NCI-H82 treated with DMSO at 0.1 percent for 48 hours (cell line): ENCODE results near the gene CXCR2.

Source experiments
- DNase-seq: peaks from one replicate; lab custom pipeline; 2025; ENCODE audit not compliant: unreplicated experiment; lab: John Stamatoyannopoulos, UW

Gene CXCR2

DNA sequence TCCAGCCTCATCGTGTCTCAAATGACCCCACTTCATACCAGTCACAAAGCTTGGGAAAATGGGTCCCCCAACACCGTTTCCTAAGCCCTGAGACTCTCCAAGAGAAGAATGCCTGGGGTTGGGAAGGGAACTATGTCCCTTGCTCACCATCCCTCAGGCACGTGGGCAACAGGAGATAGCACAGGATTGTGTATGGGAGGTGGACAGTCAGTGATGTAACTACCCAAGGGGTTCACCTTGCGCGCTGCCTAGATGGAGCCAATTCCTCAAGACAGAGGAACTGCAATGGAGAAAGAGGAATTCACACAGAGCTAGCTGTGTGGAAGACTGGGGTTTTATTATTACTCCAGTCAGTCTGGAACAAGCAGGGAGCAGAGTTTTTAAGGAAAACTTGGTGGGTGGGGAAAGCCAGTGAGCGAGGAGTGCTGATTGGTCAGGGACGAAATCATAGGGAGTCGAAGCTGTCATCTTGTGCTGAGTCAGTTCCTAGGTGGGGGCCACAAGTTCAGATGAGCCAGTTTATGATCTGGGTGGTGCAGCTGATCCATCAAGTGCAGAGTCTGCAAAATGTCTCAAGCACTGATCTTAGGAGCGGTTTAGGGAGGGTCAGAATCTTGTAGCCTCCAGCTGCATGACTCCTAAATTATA lies 54.8 kb downstream of the CXCR2 start:
- DNase-seq: no peak

- no peak for DNase-seq
These were observed 58.5 kb downstream of the CXCR2 start for GRCh38 chr2:218184331-218184730.

DNA sequence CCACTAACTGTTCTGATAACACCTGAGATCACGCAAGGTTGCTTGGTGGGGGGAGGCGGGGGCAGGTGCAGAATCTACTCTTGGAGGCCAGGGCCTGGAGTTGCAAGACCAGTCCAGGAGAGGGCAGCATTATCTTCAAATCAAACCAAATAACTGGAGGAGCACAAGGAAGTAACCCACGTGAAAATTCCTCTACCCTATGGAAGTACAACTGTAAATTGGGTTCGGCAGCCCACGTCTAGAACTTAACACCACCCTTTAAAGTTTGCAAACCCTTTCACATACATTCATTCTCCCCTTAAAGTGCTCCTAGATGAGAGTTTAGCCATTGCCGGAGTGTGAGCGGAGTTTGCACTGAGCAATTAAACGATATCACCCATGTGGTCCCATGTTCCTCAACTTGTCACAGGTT lies 60.5 kb downstream of the CXCR2 start:
- peak; percentile 35 for DNase-seq
